Muscle of arm (tissue), 12 donors: ENCODE measurements around the gene SLC23A3. TPM values are rescaled to one million over a fixed set of nuclear protein-coding genes. Genes with fewer than 3 reads are reported as not detected.
"Not testable (repeated sequence)": the region's sequence is repeated elsewhere in the genome, so short reads cannot be mapped to it uniquely, and the experiment has no call there.

Experiments used
- DNase-seq: peaks from one replicate; pipeline ENCODE4 v3.0.0-alpha.2; 2013
- polyA plus RNA-seq, 12 donors: library from polyadenylated mRNA; unstranded; fragments of 120-200 nt; gene quantifications; one replicate each; pipeline ENCODE4 v1.2.1, GENCODE V29; 2013; ENCODE audit not compliant: insufficient read length in 12 of 12

SLC23A3 gene
- polyA plus RNA-seq, 12 donors: 0.53 to 3.4 (median 1.1) TPM; not detected in 2

- no peak for DNase-seq
Observed at GRCh38 chr2:219205981-219206327, 36.1 kb upstream of the SLC23A3 start.

DNA sequence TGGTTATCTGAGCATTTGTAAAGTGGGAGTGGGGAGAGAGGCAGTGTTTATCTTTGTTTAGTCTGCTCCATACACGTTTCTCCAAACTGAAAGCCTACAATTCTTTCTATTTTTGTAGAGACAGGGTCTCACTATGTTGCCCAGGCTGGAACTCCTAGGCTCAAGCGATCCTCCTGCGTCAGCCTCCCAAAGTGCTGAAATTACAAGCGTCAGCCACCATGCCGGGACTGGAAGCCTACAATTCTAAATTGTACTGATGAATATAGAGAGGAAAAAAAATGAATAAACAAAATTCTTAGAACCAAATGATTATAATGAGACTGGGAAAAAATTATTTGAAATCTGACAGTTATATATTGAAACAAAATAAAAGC is 35.3 kb upstream of the SLC23A3 start:
- DNase-seq: no peak

DNA sequence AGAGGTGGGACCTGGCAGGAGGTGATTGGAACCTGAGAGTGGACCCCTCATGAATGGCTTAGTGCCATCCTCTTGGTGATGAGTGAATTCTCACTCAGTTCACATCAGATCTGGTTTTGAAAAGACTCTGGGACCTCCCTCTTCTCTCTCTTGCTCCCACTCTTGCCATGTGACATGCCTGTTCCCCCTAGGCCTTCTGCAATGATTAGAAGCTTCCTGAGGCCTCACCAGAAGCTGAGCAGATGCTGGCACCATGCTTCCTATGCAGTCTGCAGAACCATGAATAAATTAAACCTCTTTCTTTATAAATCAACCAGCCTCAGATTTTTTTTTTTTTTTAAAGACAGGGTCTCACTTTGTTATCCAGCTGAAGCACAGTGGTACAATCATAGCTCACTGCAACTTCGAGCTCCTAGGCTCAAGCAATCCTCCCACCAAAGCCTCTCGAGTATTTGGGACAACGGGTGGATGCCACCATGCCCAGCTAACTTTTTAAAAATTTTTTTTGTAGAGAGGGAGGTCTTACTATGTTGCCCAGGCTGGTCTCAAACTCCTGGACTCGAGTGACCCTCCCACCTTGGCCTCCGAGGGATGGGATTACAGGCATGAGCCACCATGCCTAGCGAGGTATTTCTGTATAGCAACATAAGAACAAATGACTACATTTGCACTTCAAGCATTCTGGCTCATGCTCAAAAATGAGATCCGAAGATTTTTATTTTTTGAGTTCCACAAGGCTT is 34.8 kb upstream of the SLC23A3 start:
- no peak for DNase-seq

DNA sequence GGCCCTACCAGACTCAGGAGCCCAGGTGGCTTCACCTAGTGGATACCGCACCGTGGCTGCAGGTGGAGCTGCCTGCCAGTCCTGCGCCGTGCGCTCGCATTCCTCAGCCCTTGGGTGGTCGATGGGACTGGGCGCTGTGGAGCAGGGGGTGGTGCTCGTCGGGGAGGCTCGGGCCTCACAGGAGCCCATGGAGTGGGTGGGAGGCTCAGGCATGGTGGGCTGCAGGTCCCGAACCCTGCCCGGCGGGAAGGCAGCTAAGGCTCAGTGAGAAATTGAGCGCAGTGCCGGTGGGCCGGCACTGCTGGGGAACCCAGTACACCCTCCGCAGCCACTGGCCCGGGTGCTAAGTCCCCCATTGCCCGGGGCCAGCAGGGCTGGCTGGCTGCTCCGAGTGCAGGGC is 31.5 kb upstream of the SLC23A3 start:
- DNase-seq: not testable (repeated sequence)

DNA sequence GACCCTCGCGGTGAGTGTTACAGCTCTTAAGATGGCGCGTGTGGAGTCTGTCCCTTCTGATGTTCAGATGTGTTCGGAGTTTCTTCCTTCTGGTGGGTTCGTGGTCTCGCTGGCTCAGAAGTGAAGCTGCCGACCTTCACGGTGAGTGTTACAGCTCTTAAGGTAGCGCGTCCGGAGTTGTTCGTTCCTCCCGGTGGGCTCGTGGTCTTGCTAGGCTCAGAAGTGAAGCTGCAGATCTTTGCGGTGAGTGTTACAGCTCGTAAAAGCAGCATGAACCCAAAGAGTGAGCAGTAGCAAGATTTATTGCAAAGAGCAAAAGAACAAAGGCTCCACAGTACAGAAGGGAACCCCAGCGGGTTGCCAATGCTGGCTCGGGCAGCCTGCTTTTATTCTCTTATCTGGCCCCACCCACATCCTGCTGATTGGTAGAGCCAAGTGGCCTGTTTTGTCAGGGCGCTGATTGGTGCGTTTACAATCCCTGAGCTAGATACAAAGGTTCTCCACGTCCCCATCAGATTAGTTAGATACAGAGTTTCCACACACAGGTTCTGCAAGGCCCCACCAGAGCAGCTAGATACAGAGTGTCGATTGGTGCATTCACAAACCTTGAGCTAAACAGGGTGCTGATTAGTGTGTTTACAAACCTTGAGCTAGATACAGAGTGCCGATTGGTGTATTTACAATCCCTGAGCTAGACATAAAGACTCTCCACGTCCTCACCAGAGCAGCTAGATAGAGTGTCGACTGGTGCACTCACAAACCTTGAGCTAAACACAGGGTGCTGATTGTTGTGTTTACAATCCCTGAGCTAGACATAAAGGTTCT is 30.9 kb upstream of the SLC23A3 start:
- not testable (repeated sequence) for DNase-seq

DNA sequence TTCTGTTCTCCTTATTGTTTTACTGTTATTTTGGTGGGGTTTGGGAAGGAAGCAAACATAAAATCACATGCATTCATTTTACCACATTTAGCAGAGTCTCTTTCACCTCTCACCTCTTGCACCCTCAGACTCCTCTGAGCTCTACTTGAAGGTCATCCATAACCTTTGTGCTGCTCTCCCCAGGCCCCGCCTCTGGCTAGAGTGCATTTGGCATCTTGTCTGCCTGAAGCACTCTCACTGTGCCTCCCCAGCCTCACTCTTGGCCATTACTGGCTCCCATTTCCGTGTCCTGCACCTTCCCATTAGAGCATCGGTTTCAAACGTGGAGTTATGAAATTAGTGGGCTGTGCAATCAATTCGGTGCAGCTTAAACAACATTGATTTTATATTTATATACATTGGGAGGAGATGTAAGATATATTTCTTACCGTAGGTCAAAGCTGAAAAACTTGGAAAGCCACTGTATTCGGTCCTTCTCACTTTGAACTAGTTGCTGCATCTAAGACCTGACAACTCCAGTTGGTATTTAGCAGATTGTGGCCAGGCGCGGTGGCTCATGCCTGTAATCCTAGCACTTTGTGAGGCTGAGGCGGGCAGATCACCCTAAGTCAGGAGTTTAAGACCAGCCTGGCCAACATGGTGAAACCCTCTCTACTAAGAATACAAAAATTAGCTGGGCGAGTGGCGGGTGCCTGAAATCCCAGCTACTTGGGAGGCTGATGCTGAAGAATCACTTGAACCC is 29.8 kb upstream of the SLC23A3 start:
- DNase-seq: no peak

DNA sequence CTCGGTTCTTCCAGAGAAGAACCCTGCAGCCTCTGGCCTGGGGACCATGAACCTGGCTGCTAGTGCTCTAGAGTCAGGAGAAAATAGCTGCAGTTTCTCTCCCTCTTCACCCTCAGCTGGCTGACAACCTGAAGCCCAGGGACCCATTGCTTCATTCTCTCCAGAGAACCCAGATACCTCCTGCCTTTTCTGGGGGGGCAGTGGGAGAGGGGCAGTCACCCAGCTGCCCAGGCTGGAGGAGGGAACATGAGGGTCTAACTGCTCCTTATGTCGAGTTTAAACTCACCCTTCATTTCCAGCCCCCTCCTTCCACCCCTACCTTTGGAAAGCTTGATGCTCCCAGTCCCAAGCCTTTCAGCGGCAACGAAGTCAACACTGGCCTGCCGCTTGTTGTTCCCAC is 29.1 kb upstream of the SLC23A3 start:
- no peak for DNase-seq

DNA sequence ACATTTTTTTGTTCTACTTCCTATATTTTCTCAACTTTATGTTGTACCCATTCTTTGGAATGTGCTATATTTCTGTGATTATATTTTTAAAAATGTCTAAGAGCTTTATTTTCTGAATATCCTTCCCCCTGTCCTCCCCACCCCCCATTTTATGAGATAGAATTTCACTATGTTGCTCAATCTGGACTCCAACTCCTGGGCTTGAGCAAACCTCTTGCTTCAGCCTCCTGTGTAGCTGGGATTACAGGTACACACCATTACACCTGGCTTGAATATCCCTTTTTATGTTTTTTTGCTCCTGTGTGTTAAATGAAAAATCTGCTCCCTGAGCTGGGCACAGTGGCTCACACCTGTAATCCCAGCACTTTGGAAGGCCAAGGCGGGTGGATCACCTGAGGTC is 27.6 kb upstream of the SLC23A3 start:
- no peak for DNase-seq

- no peak for DNase-seq
Observed at GRCh38 chr2:219186754-219187456, 17.1 kb upstream of the SLC23A3 start.

DNA sequence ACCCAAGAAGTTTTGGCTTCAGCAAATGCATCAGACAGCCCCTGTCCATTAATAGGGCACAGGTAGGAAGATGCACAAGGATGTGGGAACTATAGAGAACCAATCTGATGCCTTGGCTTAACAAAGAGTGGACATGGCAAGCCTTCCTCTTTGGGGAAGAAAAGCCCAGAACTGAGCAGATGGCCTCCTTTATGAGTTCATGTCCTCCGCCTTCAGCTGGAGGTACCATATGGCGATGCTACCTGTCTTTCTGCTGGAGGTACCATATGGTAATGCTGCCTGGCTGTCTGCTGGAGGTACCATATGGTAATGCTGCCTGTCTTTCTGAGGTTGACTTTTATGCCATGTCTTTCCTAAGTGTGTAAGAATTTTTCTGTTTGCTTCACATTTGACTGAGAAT is 14.3 kb upstream of the SLC23A3 start:
- DNase-seq: no peak

DNA sequence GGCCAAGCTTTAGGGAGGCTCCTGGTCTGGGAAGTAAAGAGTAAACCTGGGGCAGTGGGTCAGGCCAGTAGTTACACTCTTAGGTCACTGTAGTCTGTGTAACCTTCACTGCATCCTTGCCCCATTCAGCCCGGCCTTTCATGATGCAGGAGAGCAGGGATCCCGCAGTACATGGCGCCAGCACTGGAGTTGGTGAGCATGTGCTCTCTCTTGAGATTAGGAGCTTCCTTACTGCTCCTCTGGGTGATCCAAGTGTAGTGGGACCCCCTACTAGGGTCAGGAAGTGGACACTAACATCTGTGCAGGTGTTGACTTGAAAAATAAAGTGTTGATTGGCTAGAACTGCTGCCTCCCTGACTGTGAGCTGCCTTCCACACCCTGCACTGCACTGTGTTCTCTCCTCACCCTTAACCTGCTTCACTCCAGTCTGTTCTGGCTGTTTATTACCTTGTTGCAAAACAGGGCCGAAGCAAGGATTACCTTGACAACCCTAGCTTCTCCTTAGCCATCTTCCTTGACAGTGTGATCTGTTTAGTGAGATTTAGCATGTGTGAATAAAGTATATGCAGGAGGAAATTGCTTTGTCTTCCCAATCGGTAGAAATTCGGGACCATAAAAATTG is 13.4 kb upstream of the SLC23A3 start:
- no peak for DNase-seq

DNA sequence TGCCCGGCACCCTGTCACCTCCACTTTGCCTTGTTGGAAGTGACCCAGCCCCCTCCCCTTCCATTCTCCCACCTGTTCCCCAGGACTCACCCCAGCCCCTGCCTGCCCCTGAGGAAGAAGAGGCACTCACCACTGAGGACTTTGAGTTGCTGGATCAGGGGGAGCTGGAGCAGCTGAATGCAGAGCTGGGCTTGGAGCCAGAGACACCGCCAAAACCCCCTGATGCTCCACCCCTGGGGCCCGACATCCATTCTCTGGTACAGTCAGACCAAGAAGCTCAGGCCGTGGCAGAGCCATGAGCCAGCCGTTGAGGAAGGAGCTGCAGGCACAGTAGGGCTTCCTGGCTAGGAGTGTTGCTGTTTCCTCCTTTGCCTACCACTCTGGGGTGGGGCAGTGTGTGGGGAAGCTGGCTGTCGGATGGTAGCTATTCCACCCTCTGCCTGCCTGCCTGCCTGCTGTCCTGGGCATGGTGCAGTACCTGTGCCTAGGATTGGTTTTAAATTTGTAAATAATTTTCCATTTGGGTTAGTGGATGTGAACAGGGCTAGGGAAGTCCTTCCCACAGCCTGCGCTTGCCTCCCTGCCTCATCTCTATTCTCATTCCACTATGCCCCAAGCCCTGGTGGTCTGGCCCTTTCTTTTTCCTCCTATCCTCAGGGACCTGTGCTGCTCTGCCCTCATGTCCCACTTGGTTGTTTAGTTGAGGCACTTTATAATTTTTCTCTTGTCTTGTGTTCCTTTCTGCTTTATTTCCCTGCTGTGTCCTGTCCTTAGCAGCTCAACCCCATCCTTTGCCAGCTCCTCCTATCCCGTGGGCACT is 12.7 kb upstream of the SLC23A3 start:
- no peak for DNase-seq

GRCh38 chr2:219181531-219181930 is 11.7 kb upstream of the SLC23A3 start:
- no peak for DNase-seq

- DNase-seq: no peak
Observed at GRCh38 chr2:219180961-219181360, 11.1 kb upstream of the SLC23A3 start.

- no peak for DNase-seq
Observed at GRCh38 chr2:219179601-219180465, 10.0 kb upstream of the SLC23A3 start.

DNA sequence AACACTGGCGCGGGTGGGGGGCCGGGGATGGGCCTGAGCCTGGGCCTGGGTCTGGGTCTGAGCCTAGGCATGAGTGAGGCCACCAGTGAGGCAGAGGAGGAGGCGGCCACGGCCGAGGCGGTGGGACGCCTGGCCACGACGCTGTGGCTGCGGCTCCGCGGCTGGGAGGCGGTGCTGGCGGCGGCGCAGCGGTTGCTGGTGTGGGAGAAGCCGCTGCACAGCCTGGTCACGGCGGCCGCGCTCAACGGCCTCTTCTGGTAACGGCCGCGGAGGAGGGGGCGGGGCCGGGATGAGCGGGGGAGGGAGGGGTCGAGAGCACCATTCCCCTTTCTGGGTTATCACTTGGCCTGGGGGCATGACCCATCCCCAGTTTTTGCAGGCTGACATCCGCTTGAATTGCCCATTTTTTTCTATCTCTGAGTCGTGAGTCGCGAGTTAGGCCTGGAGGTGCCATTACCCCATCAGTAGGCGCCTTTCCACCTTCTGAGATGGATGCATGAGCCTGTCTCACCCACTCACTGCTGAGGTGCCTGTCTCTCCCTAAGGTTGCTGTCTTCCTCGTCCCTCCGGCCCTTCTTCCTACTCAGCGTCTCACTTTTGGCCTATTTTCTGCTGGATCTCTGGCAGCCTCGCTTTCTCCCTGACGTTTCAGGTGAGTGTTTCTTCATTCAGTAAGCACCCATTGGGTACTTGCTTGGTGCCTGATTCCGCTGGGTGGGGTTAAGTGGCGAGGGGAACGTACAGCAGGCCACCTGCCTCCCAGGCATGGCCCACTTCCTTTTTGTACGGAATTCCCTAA is 8.7 kb upstream of the SLC23A3 start:
- DNase-seq: peak; percentile 20

DNA sequence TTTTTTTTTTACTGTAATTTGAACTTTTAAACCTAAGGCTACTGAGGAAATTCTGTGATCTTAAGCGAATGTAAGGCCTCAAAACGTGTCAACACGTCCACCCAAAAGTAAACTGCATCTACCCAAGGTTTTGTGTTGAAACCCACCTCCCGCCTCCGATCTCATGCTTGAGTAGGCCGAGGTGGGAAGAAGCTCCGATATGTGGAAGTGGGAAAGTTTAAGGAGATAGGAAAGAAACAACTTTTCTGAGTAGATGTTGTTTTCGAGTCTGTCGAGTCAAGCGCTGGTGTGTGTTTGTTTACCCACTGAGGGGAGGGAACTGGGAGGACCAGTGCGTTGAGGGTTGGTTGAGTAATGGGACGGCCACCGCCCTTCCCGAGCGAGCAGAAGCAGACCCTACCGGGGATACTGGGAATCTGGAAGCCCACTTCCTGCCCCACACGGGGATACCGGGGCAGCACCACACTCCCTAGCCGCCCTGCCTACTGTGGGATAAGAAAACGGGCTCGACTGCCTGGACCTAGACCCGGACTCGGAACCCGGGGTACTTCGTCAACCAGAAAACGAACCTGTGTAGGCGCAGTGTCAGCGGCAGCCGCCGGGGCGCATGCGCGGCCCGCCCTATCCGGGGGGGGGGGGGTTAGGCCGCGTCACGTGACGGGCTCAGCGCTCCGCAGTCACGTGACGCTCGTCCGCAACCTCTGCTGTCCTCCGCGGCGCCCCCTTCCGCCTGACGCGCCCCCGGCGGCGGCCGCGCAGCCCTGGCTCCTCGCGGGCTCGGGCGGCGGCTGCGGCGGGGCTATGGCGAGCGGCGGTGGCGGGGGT is 7.9 kb upstream of the SLC23A3 start, which contains the start of gene RETREG2:
RETREG2 (plus strand) TSS at position 724 of the 825 bp plus-strand sequence; CDS start at position 802, 78 bp downstream.
- DNase-seq: peak; percentile 93
